ENCODE measurements around the gene MBD3L5. TPM values are rescaled to one million over a fixed set of nuclear protein-coding genes. Genes with fewer than 3 reads are reported as not detected.
"Not testable (repeated sequence)": the region's sequence is repeated elsewhere in the genome, so short reads cannot be mapped to it uniquely, and the experiment has no call there.

MBD3L5 gene
- polyA plus RNA-seq, 1 donor from 2014 or later, result not detected

DNA sequence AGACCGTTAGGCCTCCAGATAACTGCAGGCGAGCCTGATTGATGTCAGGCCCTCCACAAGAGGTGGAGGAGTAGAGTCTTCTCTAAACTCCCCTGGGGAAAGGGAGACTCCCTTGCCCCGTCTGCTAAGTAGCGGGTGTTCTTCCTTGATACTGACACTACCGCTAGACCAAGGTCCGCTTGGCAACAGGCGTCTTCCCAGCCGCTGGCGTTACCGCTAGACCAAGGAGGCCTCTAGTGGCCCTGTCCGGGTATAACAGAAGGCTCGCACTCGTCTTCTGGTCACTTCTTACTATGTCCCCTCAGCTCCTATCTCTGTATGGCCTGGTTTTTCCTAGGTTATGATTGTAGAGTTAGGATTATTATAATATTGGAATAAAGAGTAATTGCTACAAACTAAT is 36.7 kb downstream of the MBD3L5 start:
- not testable (repeated sequence) for H3K27me3 Mint-ChIP-seq, H3K9me3 Mint-ChIP-seq, H3K27ac Mint-ChIP-seq, H3K36me3 Mint-ChIP-seq, H3K4me1 Mint-ChIP-seq
- peak overlapping the region in 1 of 4 donors; percentile 63 for H3K4me3 Mint-ChIP-seq

DNA sequence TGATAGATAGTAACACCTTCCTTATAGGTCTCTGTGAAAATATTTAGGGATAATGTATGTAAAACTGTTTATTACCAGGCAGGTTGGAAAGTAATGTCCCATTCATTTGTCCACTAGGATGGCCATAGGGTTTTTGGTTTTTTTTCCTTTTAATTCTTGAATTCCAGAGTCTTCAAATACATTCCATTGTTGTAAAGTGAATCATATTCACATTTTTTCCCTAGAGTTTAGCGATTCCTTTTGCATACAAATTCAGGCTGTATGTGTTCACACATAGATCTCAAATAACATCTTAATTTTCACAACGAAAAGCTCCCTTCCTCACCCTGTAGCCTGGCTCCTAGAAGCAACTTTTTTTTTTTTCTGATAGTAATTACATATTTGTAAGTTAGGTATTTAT is 37.3 kb downstream of the MBD3L5 start:
- Mint-ChIP-seq H3K4me3 (peak overlapping the region in 1 of 4 donors; percentile 63), H3K36me3 (peaks cover 9% of the 10 kb centered on the region), H3K27ac (no peak overlapping the region), H3K9me3 (no peaks in the 10 kb centered on the region), H3K27me3 (peaks cover 2% of the 10 kb centered on the region), H3K4me1 (peaks cover 3 to 9% (median 5%) of the 10 kb centered on the region in 3 donors)

DNA sequence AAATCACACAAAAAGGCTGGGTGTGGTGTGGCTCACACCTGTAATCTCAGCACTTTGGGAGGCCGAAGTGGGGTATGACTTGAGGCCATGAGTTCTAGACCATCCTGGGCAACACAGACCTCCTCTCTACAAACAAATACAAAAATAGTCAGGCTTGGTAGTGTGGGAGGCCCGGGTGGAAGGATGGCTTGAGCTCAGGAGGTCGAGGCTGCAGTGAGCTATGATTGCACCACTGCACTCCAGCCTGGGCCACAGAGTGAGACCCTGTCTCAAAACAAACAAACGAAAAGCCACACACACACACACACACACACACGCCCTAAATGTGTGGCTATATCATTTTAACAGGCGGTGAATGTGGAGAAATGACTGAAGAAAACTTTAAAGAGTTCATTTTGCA is 38.2 kb downstream of the MBD3L5 start:
- no peaks in the 10 kb centered on the region for H3K9me3 Mint-ChIP-seq
- peaks cover 10% of the 10 kb centered on the region for H3K36me3 Mint-ChIP-seq
- peaks cover 2% of the 10 kb centered on the region for H3K27me3 Mint-ChIP-seq
- peak overlapping the region; percentile 92 to 98 (median 95) for H3K4me3 Mint-ChIP-seq
- peaks cover 3 to 9% (median 5%) of the 10 kb centered on the region in 3 donors for H3K4me1 Mint-ChIP-seq
- H3K27ac Mint-ChIP-seq, result peak overlapping the region in 2 of 3 donors; percentile 63 to 86

DNA sequence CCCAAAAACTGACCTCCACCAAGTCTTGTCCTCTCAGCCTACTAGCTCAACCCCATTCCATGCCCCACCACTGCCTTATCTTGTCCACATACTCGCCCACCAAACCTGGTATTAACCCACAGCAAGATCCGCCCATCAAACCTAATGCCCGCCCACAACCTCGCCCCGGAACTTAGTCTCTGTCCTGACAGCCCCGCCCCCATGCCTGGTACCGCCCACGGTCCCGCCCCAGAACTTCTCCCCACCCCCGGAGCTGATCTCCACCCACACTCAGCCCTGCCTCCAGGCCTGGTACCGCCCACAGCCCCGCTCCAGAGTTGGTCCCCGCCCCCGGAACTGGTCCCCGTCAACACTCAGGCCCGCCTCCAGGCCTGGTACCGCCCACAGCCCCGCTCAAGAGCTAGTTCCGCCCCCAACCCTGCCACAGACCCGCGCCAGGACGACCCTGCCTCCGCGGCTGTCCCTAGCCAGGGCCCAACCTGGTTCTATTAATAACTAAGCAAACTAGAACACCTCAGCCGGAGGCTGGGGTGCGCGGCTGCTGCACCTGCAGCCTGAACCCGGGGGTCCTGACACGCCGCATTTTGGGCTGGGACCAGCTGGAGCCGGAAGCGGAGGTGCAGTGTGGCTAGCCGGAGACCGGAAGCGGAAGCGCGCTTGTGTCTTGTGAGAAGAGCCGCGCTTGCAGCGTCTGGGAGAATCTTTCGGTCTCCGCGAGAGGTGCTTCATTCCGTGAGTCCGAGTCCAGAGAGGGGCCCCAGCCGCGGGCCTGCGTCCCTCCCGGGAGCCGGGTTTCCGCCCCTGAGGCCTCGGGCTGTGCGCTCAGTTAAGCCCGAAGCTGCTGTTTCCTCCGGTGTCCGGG is 38.9 kb downstream of the MBD3L5 start, which contains the start of gene ZNF557:
Gene ZNF557, plus strand, starts transcription at position 662 of the 862 bp plus-strand sequence. CDS start 5,372 bp downstream, outside the sequence.
- peaks cover 3 to 9% (median 5%) of the 10 kb centered on the region in 3 donors for H3K4me1 Mint-ChIP-seq
- H3K9me3 Mint-ChIP-seq, result no peaks in the 10 kb centered on the region
- peaks cover 2% of the 10 kb centered on the region for H3K27me3 Mint-ChIP-seq
- peaks cover 12% of the 10 kb centered on the region for H3K36me3 Mint-ChIP-seq
- peak within 1 kb of the TSS; percentile 63 to 97 (median 86) for H3K27ac Mint-ChIP-seq
- peak within 1 kb of the TSS; percentile 92 to 98 (median 95) for H3K4me3 Mint-ChIP-seq

DNA sequence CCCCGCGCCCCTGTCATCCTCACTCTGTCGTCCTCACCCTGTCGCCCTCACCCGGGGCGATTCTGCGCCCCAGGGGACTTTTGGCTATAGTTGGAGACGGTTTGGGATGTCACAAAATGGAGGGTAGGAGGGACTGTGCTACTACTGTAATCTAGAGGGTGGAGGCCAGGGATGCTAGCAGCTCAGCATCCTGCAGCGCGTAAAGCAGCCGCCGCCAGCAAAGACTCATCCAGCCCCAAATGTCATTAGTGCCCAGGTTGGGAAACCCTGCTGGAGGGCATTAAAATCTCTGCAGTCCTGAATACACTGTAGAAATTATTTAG is 39.5 kb downstream of the MBD3L5 start:
- Mint-ChIP-seq H3K9me3 (no peaks in the 10 kb centered on the region), H3K27ac (peak overlapping the region; percentile 63 to 97 (median 86)), H3K27me3 (no peaks in the 10 kb centered on the region), H3K4me1 (peaks cover 3 to 9% (median 5%) of the 10 kb centered on the region in 3 donors), H3K36me3 (peaks cover 14% of the 10 kb centered on the region), H3K4me3 (peak overlapping the region; percentile 92 to 98 (median 95))

DNA sequence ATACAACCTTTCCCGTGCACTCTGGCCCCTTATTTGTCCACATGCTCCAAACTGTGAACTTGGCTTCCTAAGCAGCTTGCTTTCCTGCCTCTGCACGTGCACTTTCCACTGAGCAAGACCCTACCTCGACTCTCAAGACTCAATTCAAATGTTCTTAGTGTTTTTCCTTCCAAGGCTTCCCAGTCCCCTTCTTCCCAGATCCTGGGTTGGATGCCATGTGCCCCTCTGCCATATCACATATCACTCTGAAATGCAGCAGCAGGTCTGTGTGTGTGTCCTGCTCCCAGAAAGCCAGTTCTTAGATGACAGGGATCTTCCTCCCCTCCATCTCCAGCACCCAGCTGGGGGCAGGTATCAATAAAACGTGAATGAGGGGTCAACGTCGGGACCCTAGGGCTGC is 42.2 kb downstream of the MBD3L5 start:
- Mint-ChIP-seq H3K9me3 (peaks cover 0 to 2% (median 1%) of the 10 kb centered on the region in 3 donors), H3K27ac (no peak overlapping the region), H3K4me1 (peaks cover 3 to 9% (median 5%) of the 10 kb centered on the region in 3 donors), H3K36me3 (peaks cover 30% of the 10 kb centered on the region), H3K27me3 (no peaks in the 10 kb centered on the region), H3K4me3 (peak overlapping the region in 3 of 4 donors; percentile 29 to 65 (median 36))

DNA sequence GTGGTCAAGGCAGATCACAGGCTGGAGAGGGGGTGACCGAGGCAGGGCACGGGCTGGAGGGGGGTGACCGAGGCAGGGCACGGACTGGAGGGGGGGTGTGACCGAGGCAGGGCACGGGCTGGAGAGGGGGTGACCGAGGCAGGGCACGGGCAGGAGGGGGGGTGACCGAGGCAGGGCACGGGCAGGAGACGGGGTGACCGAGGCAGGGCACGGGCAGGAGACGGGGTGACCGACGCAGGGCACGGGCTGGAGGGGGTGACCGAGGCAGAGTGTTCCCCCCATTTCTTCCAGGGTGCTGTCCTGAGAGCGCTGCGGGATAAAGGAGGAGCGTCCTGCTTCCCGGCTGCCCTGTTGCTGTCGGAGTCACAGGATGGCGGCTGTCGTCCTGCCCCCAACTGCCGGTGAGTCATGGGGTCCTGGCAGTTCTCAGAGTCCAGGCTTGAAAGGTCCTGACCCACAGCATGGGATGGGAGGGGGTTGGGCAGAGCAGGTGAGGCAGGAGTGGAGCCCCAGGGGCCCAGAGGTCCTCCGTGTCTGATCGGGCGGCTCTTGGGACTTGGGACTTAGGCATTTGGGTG is 44.4 kb downstream of the MBD3L5 start:
- no peak overlapping the region for H3K27ac Mint-ChIP-seq
- peaks cover 4 to 14% (median 8%) of the 10 kb centered on the region in 3 donors for H3K9me3 Mint-ChIP-seq
- no peaks in the 10 kb centered on the region for H3K27me3 Mint-ChIP-seq
- no peak overlapping the region for H3K4me3 Mint-ChIP-seq
- peaks cover 0 to 6% (median 0%) of the 10 kb centered on the region in 3 donors for H3K4me1 Mint-ChIP-seq
- H3K36me3 Mint-ChIP-seq, result peaks cover 44% of the 10 kb centered on the region

DNA sequence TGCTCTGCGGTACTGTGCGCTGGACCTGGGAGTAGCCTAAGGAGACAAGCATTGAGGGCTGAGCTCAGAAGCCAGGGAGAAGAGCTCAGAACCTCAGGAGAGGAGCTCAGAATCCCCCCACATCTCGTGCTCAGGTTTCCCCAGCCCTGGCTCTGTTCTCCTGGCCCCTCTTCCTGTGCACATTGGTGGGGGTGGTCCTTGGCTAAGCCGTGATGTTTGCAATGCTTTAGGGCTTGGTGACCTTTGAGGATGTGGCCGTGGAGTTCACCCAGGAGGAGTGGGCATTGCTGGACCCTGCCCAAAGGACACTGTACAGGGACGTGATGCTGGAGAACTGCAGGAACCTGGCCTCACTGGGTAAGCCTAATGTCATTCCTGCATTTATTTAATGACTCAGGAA is 45.8 kb downstream of the MBD3L5 start:
- Mint-ChIP-seq H3K27me3 (no peaks in the 10 kb centered on the region), H3K4me1 (peaks cover 0 to 3% (median 0%) of the 10 kb centered on the region in 3 donors), H3K4me3 (peak overlapping the region in 1 of 4 donors; percentile 6), H3K36me3 (peaks cover 51% of the 10 kb centered on the region), H3K9me3 (peaks cover 4 to 19% (median 15%) of the 10 kb centered on the region in 3 donors), H3K27ac (no peak overlapping the region)

DNA sequence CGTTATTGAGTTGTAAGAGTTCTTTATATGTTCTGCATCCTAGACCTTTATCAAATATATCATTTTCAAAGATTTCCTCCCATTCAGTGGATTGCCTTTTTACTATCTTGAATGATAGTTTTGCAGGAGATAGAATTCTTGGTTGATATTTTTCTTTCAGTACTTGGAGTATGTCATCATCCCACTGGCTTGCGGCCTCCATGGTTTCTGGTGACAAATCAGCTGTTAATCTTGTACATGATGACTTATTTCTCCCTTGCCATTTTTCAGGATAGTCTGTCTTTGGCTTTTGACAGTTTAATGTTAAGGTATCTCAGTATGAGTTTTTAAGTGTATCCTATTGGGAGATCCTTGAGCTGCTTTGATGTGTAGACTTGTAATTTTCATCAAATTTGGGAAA is 47.6 kb downstream of the MBD3L5 start:
- Mint-ChIP-seq H3K4me3 (peak overlapping the region in 2 of 4 donors; percentile 44 to 65), H3K9me3 (peaks cover 7 to 26% (median 19%) of the 10 kb centered on the region in 3 donors), H3K27me3 (no peaks in the 10 kb centered on the region), H3K4me1 (no peaks in the 10 kb centered on the region), H3K27ac (peak overlapping the region in 1 of 3 donors; percentile 62), H3K36me3 (peaks cover 56% of the 10 kb centered on the region)

Other genes with a start within 250 kb of the MBD3L5 start
- gene ADGRE1, start 143.0 kb upstream of the MBD3L5 start, polyA plus RNA-seq, result 0.06 TPM
- not detected for gene MBD3L2B, start 9.1 kb upstream of the MBD3L5 start, polyA plus RNA-seq
- not detected for gene MBD3L4, start 9.6 kb downstream of the MBD3L5 start, polyA plus RNA-seq
- not detected for gene MBD3L2, start 18.7 kb downstream of the MBD3L5 start, polyA plus RNA-seq
- gene MBD3L3, start 28.1 kb downstream of the MBD3L5 start, polyA plus RNA-seq, result not detected
- 8.5 TPM for gene ZNF557, start 39.1 kb downstream of the MBD3L5 start, polyA plus RNA-seq

Measured in IgD-negative memory B cell (primary cell).